ENCODE measurements around the gene DPP8.
A peak's percentile ranks its signal among the peaks of the same experiment; 100 is the strongest.

The DPP8 gene

DNA sequence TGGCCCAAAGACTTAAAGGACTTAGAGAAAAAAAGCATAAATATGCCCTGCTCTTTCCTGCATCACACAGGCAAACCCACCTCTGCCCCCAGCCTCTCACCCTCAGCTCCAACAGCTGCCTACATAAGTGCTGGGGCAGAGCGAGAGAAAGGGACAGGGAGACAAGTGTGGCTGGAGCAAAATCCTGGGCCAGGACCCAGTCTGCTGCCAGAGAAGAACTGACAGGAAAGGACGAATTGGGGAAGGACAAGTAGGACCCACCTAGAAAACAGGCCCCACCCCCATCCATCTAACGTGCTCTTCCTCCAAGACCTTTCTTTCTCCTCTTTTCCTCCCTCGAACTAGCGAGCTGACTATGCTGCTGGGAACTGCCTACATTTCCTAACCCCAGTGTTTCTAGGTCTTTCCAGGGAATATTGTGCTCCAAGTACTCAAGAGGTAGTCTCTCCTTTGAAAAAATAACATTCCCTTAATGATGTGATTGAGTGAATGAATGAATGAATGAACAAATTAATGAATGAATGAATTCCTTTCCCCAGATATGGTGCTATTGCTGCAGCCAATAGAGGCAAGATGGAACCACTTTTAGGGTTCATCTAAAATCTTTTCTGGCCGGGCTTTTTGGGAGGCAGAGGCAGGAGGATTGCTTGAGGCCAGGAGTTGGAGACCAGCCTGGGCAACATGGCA lies 113.2 kb downstream of the DPP8 start:
- ATAC-seq (ENCODE audit: low read depth), result no peak
- no peak for DNase-seq (ENCODE audit: low spot score)
- Histone ChIP-seq H3K4me1 (ENCODE audit: insufficient read depth, poor library complexity, severe bottlenecking) (no peaks in the 10 kb centered on the region), H3K36me3 (ENCODE audit: low read depth) (no peaks in the 10 kb centered on the region), H3K4me3 (ENCODE audit: severe bottlenecking) (no peak overlapping the region), H3K9me3 (ENCODE audit: severe bottlenecking) (no peaks in the 10 kb centered on the region), H3K27me3 (ENCODE audit: insufficient read depth, poor library complexity, severe bottlenecking) (peaks cover 8% of the 10 kb centered on the region), H3K27ac (ENCODE audit: poor library complexity, severe bottlenecking) (no peak overlapping the region)
- TF ChIP-seq, protein P1, sequence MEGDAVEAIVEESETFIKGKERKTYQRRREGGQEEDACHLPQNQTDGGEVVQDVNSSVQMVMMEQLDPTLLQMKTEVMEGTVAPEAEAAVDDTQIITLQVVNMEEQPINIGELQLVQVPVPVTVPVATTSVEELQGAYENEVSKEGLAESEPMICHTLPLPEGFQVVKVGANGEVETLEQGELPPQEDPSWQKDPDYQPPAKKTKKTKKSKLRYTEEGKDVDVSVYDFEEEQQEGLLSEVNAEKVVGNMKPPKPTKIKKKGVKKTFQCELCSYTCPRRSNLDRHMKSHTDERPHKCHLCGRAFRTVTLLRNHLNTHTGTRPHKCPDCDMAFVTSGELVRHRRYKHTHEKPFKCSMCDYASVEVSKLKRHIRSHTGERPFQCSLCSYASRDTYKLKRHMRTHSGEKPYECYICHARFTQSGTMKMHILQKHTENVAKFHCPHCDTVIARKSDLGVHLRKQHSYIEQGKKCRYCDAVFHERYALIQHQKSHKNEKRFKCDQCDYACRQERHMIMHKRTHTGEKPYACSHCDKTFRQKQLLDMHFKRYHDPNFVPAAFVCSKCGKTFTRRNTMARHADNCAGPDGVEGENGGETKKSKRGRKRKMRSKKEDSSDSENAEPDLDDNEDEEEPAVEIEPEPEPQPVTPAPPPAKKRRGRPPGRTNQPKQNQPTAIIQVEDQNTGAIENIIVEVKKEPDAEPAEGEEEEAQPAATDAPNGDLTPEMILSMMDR (IDR thresholded peaks at IDR 0.05; ENCODE audit: poor library complexity, severe bottlenecking), result no peak

DNA sequence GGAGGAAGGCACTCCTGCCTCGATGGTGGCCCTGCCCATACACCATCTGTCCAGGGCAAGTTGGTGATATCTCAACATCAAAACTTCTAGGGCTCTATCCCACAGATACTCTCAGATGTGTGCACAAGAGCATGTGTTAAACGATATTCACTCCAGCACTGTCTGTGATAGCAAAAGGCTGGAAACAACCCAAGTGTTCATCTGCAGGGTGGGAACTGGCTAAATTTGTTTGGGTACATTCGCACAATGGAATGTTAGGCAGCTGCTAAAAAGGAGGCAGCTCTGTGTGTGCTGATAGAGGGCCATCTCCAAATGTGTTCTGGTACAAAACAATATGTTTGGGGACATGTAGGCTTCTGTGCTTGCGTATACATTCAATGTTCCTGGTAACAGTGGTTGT lies 114.5 kb downstream of the DPP8 start:
- peaks cover 15% of the 10 kb centered on the region for H3K27me3 ChIP-seq (ENCODE audit: insufficient read depth, poor library complexity, severe bottlenecking)
- H3K36me3 ChIP-seq (ENCODE audit: low read depth), result no peaks in the 10 kb centered on the region
- no peaks in the 10 kb centered on the region for H3K9me3 ChIP-seq (ENCODE audit: severe bottlenecking)
- no peak for ATAC-seq (ENCODE audit: low read depth)
- DNase-seq (ENCODE audit: low spot score), result no peak
- H3K27ac ChIP-seq (ENCODE audit: poor library complexity, severe bottlenecking), result no peak overlapping the region
- TF ChIP-seq, protein P1 (IDR thresholded peaks at IDR 0.05; ENCODE audit: poor library complexity, severe bottlenecking), result no peak
- no peaks in the 10 kb centered on the region for H3K4me1 ChIP-seq (ENCODE audit: insufficient read depth, poor library complexity, severe bottlenecking)
- H3K4me3 ChIP-seq (ENCODE audit: severe bottlenecking), result no peak overlapping the region

DNA sequence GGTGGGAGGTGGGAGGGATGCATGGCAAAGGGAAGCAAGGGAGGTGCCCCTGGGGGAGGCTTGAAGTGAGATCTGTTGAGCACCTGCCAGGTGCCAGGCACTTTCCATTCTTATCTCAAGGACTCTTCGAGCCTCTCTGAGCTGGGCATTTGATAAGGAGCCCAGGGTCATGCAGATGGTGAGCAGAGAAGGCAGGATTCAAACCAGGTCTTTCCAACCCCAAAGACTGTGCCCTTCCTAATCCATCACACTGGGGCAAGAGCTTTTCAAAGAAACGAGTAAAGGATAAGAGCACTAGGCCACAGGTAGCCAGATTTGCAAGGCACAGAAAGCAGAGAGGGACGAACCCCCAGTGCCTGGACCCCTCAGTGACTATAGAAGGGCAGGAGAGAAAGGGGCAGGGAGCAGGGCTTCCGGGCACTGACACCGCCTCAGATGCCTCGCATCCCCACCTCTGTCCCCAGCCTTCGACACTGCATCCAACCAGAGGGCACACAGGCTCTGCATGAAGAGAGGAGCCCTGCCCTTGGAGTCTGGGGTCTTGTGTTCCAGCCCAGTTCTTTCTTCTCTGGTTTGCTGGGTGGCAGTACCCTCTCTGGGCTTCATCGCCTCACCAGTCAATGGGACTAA lies 115.8 kb downstream of the DPP8 start:
- ATAC-seq (ENCODE audit: low read depth) (no peak; the same call in 2 of the 3 replicates), DNase-seq (ENCODE audit: low spot score) (no peak)
- Histone ChIP-seq H3K9me3 (ENCODE audit: severe bottlenecking) (no peaks in the 10 kb centered on the region), H3K36me3 (ENCODE audit: low read depth) (no peaks in the 10 kb centered on the region), H3K4me3 (ENCODE audit: severe bottlenecking) (no peak overlapping the region), H3K4me1 (ENCODE audit: insufficient read depth, poor library complexity, severe bottlenecking) (no peaks in the 10 kb centered on the region), H3K27ac (ENCODE audit: poor library complexity, severe bottlenecking) (no peak overlapping the region), H3K27me3 (ENCODE audit: insufficient read depth, poor library complexity, severe bottlenecking) (peaks cover 27% of the 10 kb centered on the region)
- TF ChIP-seq, protein P1 (IDR thresholded peaks at IDR 0.05; ENCODE audit: poor library complexity, severe bottlenecking), result peak; percentile 2

DNA sequence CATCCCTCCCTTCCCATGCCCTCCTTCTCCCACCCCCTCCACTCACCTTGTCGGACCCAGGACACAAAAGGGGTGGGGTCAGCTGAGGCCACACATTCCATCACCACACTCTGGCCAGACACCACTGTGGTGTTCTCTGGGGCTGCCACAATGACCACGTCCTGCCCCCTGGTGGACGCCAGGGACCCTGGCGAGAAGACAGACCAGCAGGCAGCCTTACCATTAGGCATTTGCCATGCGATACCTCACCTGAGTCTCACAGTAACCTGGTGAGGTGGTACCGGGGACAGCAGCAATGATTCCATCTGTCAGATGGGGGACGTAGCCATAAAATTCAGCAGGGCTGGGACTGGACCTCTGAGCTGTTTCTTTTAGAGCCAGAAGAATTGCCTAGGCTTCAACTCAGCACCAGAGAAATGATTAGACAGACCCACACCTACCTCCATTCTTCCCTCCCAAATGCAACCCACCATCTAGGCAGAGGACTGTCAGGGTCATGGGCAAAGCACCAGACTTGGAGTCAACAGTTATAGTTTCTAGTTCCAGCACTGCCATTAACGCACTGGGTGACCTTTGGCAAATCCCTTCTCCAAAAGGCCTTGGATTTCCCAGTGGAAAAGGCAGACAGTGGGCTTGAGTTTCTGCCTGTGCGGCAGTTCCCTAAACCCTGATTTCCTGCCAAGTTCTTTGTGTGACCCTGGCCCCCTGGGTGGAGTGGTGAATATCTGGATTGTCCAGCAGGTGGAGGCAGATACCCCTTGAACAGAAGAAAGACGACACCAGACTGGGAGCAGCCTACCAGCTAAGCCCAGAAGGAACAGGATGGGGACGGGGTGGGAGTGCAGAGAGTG lies 116.5 kb downstream of the DPP8 start:
- Histone ChIP-seq H3K4me3 (ENCODE audit: severe bottlenecking) (no peak overlapping the region), H3K4me1 (ENCODE audit: insufficient read depth, poor library complexity, severe bottlenecking) (no peaks in the 10 kb centered on the region), H3K27me3 (ENCODE audit: insufficient read depth, poor library complexity, severe bottlenecking) (peaks cover 34% of the 10 kb centered on the region), H3K36me3 (ENCODE audit: low read depth) (no peaks in the 10 kb centered on the region), H3K9me3 (ENCODE audit: severe bottlenecking) (no peaks in the 10 kb centered on the region), H3K27ac (ENCODE audit: poor library complexity, severe bottlenecking) (no peak overlapping the region)
- ATAC-seq (ENCODE audit: low read depth) (peak; percentile 75), DNase-seq (ENCODE audit: low spot score) (no peak)
- TF ChIP-seq, protein P1 (IDR thresholded peaks at IDR 0.05; ENCODE audit: poor library complexity, severe bottlenecking), result peak; percentile 94

Data from RWPE2 (cell line).